Measurements from ENCODE around the gene COL6A3.

DNA sequence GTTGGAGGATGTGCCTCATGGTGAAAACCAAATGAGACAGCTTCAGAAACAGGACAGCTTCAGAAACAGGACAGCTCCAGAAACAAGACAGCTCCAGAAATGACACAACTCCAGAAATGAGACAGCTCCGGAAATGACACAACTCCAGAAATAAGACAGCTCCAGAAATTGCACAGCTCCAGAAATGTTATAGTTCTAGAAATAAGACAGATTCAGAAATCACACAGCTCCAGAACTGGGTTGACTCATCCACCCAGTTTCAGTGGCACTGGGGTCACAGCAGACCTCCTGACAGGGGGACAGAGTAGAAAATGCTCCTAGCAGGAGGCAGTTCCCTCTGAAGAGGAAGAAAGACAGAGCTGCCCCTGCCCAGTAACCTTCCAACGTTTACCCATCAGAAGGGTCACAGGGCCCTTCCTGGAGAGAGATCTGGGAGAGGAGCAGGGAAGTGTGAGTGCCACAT is 26.9 kb upstream of the COL6A3 start:
- no peak for TF ChIP-seq EP300 (IDR thresholded peaks at IDR 0.05)
- no peak for TF ChIP-seq POLR2AphosphoS5 (IDR thresholded peaks at IDR 0.05)
- TF ChIP-seq POLR2A (IDR thresholded peaks at IDR 0.05) = no peak

Data from sigmoid colon (tissue), 4 donors.